HepG2 (cell line): ENCODE measurements around the gene XPO1. TPM values are rescaled to one million over a fixed set of nuclear protein-coding genes. Genes with fewer than 3 reads are reported as not detected.

Experiments used
- AGO1 ChIP-seq: fragments of 200-400 bp; formaldehyde crosslinking; IDR thresholded peaks from 2 replicates; pipeline ENCODE4 v1.6.1; 2017; ENCODE audit warnings: mild to moderate bottlenecking, low read depth, low read length, moderate library complexity; ENCODE audit not compliant: poor library complexity, severe bottlenecking
- ARHGAP35 ChIP-seq: sonication (generic); formaldehyde crosslinking; IDR thresholded peaks from 2 replicates; pipeline ENCODE4 v1.9.0; 2022; ENCODE audit warnings: mild to moderate bottlenecking, inconsistent platforms, moderate library complexity, missing genetic modification reagents, borderline replicate concordance
- ATF7-NPFF ChIP-seq: sonication (generic); formaldehyde crosslinking; IDR thresholded peaks from 2 replicates; pipeline ENCODE4 v1.8.1; 2023; ENCODE audit warnings: mild to moderate bottlenecking, low read depth, missing genetic modification reagents, moderate library complexity
- FOXO1 ChIP-seq: sonication (generic); formaldehyde crosslinking; IDR thresholded peaks from 2 replicates; pipeline ENCODE4 v1.4.0; 2020; ENCODE audit warnings: missing genetic modification reagents
- GATA4 ChIP-seq: sonication (generic); IDR thresholded peaks from 2 replicates; pipeline ENCODE4 v1.6.1; 2016; ENCODE audit warnings: antibody characterized with exemption, low read depth, borderline replicate concordance
- HMGXB4 ChIP-seq, 2 experiments: sonication (generic) in 1 of 2; formaldehyde crosslinking in 1 of 2; IDR thresholded peaks; 2 replicates each; pipeline versions ENCODE4 v1.4.0 to v1.6.1; 2018 to 2020; ENCODE audit warnings: missing genetic modification reagents in 2 of 2, borderline replicate concordance in 1 of 2, low read depth in 1 of 2, mild to moderate bottlenecking in 1 of 2, missing biosample characterization in 1 of 2
- KDM6A ChIP-seq: IDR thresholded peaks from 2 replicates; pipeline ENCODE4 v1.6.1; 2016; ENCODE audit warnings: low read depth
- KMT2B ChIP-seq: IDR thresholded peaks from 2 replicates; pipeline ENCODE4 v1.6.1; 2016; ENCODE audit warnings: missing genetic modification reagents, missing compliant biosample characterization
- MXI1 ChIP-seq: IDR thresholded peaks from 3 replicates; pipeline ENCODE4 v1.6.1; 2012; ENCODE audit warnings: low read depth, low read length, inconsistent platforms, borderline replicate concordance
- PRDM4 ChIP-seq: sonication (generic); formaldehyde crosslinking; IDR thresholded peaks from 2 replicates; pipeline ENCODE4 v1.9.0; 2021; ENCODE audit warnings: missing genetic modification reagents, borderline replicate concordance
- RARA ChIP-seq: IDR thresholded peaks from 2 replicates; pipeline ENCODE4 v1.6.1; 2016; ENCODE audit warnings: missing genetic modification reagents, missing compliant biosample characterization
- RFXAP ChIP-seq: sonication (generic); formaldehyde crosslinking; IDR thresholded peaks from 2 replicates; pipeline ENCODE4 v1.4.0; 2020; ENCODE audit warnings: missing genetic modification reagents, borderline replicate concordance
- SALL2 ChIP-seq: sonication (generic); formaldehyde crosslinking; IDR thresholded peaks from 2 replicates; pipeline ENCODE4 v1.8.1; 2023; ENCODE audit warnings: mild to moderate bottlenecking, missing genetic modification reagents, inconsistent platforms
- SMARCC2 ChIP-seq: fragments of 450-650 bp; IDR thresholded peaks from 2 replicates; pipeline ENCODE4 v1.6.1; 2017; ENCODE audit warnings: antibody characterized with exemption, mild to moderate bottlenecking
- SRSF9 ChIP-seq: fragments of 200-400 bp; formaldehyde crosslinking; IDR thresholded peaks from 2 replicates; pipeline ENCODE4 v1.6.1; 2018; ENCODE audit warnings: borderline replicate concordance, mild to moderate bottlenecking, low read depth, low read length; ENCODE audit not compliant: insufficient read depth, poor library complexity, severe bottlenecking
- ZNF589 ChIP-seq: sonication (generic); formaldehyde crosslinking; conservative IDR thresholded peaks from 2 replicates; pipeline ENCODE4 v1.8.0; 2022; ENCODE audit warnings: mild to moderate bottlenecking, moderate library complexity, missing genetic modification reagents
- ZNF687 ChIP-seq: sonication (generic); formaldehyde crosslinking; IDR thresholded peaks from 2 replicates; pipeline ENCODE4 v1.5.1; 2020; ENCODE audit warnings: mild to moderate bottlenecking, missing genetic modification reagents, moderate library complexity
- polyA plus RNA-seq, 8 experiments: library from polyadenylated mRNA; depleted of rRNA in 3 of 8; stranded (reverse) in 7 of 8; unstranded in 1 of 8; fragments of >200 nt; fragmentation: Illumina TruSeq in 4 of 8; extraction: Trizol in 4 of 8; gene quantifications; 2 replicates each; pipeline versions ENCODE4 v1.2.1 to v1.2.3, GENCODE V29; 2011 to 2016; ENCODE audit warnings: low read depth in 4 of 8, missing spikeins in 1 of 8, mixed read lengths in 1 of 8; ENCODE audit not compliant: insufficient read depth in 1 of 8
- total RNA-seq, 5 experiments: library from RNA; depleted of rRNA; stranded (reverse); fragments of >200 nt; fragmentation: Illumina TruSeq; extraction: Trizol; gene quantifications; 2 replicates each; pipeline ENCODE4 v1.2.3, GENCODE V29; 2016; ENCODE audit warnings: low read depth in 1 of 5

Gene XPO1
- total and polyA plus RNA-seq, 2 of the 13 experiments (the other 11 are each of a cell fraction or from before 2014, with no cell fraction given) = 67.4 to 212 TPM

- peak; percentile 50; the same call in 1 of the 2 replicates for TF ChIP-seq FOXO1 (CRISPR knock-in tag)
- no peak for TF ChIP-seq AGO1
- TF ChIP-seq SALL2 (CRISPR knock-in tag) = no peak
- TF ChIP-seq PRDM4 (CRISPR knock-in tag) = peak; percentile 59; the same call in 1 of the 2 replicates
- peak; percentile 80; the same call in 1 of the 2 replicates for TF ChIP-seq SMARCC2
- TF ChIP-seq HMGXB4 (CRISPR knock-in tag; IDR thresholded peaks at IDR 0.05; ENCODE audit: borderline replicate concordance in 1 of 2, low read depth in 1 of 2) = 0 out of 4 replicates have a peak, but pooled peaks of 1 of the 2 experiments have one; percentile 65
- peak; percentile 12; the same call in 1 of the 3 replicates for TF ChIP-seq MXI1
- TF ChIP-seq ARHGAP35 (CRISPR knock-in tag) = no peak
- TF ChIP-seq RARA (CRISPR knock-in tag) = peak; percentile 63
- TF ChIP-seq KMT2B (CRISPR knock-in tag) = peak; percentile 67
- TF ChIP-seq GATA4 = no peak
- 0 out of 2 replicates have a peak, but pooled peaks have one; percentile 38 for TF ChIP-seq ZNF589 (CRISPR knock-in tag)
- no peak for TF ChIP-seq RFXAP (CRISPR knock-in tag)
- TF ChIP-seq KDM6A (CRISPR knock-in tag) = peak; percentile 56
- TF ChIP-seq SRSF9 = no peak
- no peak for TF ChIP-seq ATF7-NPFF
- no peak for TF ChIP-seq ZNF687 (CRISPR knock-in tag)
Measured at GRCh38 chr2:61443342-61444041, 94.7 kb downstream of the XPO1 start (continued).
